Dermis blood vessel endothelial cell (primary cell): ENCODE measurements around the gene LTBP1. TPM values are rescaled to one million over a fixed set of nuclear protein-coding genes. Genes with fewer than 3 reads are reported as not detected.
A peak's percentile ranks its signal among the peaks of the same experiment; 100 is the strongest.

Experiments used
- DNase-seq: peaks from one replicate; pipeline ENCODE4 v3.0.0; 2010
- total RNA-seq: library from RNA; depleted of rRNA; stranded (reverse); fragments of >200 nt; gene quantifications from 2 replicates; pipeline ENCODE4 v1.2.3, GENCODE V29; 2014

The LTBP1 gene
- total RNA-seq, 1 donor from 2014 or later: 37.9 TPM

DNA sequence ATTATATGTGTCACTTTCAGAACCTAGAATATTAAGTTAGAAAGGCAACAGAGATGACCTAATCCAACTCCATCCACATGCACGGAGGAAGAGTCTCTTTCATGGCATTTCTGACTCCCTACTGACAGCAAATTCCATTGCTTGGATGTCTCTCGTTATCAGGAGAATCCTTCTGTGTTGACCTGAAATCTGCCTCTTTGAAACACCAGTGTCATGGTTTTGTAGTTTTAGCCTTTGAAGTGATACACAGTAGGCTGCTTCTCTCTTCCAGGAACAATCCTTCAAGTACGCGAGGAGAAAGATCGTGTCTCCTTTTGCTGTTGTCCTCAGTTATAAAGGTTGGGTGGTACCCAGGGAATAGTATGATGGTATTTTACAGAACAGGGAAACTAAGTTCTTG is 327.8 kb downstream of the LTBP1 start:
- DNase-seq: no peak

DNA sequence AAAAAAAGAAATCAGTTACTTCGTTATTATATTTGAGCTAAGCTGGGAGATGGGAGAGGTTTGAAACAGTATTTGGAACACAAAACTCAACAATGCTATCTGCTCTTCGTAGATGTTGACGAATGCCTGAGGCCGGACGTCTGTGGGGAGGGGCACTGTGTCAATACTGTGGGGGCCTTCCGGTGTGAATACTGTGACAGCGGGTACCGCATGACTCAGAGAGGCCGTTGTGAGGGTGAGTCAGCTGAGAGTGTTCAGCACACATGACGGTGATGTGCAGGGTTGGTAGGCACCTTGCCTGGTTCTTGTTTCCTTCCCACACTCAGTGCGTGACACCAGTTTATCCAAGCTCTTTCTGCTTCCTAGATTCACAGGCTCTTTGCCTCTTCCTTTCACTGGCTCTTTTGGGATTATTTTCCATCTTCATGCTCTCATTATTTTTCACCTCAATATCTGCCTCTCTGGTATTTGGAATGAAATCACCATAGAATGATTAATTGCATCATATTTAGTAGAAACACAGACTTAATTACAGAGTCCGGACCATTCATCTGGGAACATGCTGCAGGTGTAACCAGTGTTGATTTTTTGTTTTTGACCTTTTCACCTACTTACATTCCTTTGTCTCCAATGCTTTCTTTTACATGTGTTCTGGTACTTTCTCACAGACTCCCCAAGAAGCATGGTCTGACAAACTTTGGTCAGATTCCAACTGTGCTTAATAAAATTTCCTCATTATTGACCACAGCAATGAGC is 329.1 kb downstream of the LTBP1 start:
- DNase-seq: peak; percentile 96

DNA sequence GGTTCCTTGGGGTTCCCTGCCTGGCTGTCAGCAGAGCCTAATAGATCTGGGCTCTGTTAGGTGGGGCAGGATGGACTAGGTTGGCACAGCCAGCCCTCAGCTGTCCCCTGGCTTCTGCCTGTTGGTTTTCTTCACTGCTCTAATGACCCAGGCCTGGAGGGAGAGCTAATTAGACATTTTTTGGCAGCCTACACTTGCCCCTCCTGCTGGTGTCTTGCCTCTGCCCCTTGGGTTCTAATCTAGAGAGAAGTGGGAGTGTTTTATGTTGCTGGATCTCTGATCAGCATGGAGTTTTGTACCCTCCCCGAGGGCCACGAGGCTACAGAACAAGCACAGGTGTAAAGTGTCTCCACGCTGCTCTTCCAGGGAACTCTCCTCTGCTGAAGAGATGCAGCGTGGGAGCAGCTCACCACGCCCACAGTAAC is 330.3 kb downstream of the LTBP1 start:
- no peak for DNase-seq

DNA sequence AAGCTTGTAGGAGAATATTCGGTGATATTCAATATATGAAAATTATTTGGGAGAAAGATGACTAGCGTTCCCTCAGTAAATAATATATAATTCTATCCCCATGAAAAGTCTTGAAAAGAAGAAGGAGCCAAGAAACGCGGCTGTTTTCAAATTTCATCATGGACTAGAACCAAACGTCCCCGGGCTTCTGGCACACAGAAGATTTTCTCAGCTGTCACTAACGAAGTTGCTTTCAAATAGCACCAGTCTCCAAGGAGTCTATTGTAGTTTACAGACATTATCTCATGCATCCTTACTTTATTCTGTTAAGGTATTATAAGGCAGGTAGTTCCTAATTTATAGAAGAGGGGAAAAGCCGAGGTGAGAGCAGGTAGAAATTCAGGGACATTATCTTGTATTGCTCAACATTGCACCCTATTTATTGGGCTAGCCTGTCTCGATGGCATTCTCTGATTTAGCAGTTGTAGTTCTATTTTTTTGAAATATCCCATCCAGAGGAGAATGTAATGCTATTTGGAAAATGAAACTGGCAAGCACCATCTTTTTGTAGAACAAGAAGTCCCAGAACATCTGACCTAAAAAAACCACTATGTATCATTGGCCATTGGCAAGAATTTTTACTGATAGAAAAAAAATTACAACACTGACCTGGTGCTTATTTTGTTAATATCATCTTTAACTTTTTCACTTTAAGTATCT is 331.6 kb downstream of the LTBP1 start:
- DNase-seq: no peak

DNA sequence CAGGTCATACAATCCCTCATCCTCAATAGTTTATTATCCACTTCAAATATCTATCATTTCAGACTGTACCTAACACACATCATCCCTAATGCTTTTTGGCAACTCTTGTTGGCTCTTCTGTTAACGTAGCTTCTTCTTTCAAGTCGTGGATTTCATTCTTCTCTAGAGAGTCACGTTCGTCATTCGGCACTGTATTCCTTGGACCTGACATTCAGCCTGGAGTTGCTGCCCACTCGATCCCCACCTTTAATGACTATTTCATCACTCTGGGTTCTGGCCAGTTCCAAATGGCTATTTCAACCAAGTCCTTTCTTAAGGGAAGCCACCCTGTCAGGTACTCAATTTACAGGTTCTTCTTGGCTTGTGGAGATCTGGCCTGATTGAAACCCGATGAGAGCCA is 337.5 kb downstream of the LTBP1 start:
- no peak for DNase-seq

DNA sequence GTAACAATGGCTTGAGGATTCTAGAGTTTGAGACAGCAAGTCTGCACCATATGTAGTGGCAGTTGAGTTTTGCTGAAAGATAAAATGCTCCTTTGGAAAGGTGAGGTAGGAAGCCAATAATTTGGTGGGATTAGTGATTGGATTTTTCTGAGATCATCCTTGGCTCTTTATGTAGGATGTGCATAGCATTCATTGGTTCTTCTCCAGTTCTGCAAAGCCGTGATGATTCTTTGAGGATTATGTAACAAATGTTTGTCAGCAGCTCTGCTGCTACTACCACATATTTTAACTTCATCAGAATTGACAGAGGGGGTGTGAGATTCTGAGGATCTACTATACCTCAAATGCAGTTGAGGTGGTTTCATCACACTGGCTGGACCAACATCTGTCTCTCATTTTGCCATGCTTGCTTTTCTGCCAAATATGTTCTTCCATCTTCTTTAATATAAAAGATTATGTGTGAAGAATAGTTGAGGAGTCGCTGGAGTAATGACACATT is 340.8 kb downstream of the LTBP1 start:
- DNase-seq: no peak

DNA sequence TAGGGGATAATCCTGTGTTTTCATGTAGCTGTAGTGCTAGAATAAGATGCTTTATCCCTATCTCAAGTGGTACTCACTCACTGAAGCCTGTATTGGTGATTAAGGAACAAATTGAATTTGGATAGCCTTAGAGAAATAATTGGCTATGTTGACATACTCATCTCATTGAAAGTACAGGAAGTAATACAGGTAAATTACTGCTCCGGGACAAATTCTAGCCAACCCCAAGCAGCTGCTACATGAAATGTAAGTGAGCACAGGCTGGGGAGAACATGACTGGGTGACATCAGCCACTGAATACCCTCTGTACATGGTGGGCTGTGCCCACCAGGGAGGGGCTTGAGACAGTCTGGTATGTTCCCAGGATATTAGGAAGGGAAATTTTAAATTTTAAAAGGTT is 341.3 kb downstream of the LTBP1 start:
- DNase-seq: no peak

DNA sequence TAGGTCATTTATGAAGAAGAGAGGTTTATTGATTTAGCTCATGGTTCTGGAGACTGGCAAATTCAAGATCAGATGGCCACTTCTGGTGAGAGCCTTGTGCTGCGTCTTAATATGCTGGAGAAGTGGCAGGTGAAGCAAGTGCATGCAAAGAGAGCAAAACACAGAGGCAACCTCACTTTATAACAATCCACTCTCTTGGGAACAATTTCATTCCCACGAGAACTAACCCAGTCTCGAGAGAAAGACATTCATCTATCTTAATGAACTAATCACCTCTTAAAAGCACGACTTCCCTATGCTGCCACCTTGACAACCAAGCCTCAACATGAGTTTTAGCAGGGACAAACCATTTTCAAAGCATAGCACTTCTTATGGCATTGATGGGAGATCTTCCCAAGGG is 343.2 kb downstream of the LTBP1 start:
- peak; percentile 31 for DNase-seq

DNA sequence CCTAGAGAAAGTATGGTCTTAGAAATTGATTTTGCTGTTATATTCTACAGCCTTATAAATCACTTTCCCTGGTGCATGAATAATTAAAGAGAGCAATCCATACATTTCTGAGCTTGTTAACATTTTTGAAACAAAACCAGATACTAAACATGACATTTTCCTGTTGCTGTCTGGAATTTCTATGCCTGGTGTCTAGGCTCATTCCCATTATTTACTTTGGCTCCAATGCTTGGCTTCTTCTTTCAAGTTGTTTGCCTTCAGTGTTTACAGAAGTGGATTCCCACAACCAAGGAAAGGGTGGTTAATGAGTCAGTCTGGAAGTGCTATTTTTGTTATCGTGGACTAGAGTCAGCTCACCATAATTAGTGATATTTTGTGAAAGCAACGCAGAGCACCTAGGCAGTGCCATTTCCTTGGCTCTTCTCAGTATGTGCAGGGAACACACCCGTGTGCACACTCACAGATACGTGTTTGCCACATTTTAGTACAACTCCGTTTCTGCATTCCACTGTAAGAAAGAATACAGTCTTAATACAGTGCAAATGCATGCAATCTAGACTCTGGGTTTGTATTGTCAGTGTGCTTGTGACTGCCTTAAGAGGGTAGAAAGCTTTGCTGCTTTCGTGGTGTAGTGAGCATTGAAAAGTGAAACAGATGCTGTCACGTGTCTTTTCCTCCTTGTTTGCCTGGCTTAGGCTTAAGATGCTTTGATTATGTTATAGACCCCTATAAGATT is 344.7 kb downstream of the LTBP1 start:
- peak; percentile 96 for DNase-seq

DNA sequence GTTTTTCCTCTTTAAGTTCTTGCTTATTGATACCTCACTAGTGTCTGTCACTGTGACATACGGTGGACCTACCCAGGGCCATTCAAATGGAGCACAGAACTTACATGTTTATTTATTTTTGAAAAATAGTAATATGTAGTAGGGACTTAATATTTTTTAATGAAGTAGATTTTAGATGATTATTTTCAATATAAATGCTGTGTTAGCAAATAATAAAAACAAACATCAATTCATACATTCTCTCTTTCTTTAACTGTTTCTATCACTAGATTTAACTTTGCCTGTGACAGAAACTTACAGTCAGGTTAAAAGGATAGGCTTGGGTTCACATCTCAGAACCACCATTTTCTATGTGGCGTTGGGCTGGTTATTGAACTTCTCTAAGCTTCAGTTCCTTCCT is 345.3 kb downstream of the LTBP1 start:
- no peak for DNase-seq

DNA sequence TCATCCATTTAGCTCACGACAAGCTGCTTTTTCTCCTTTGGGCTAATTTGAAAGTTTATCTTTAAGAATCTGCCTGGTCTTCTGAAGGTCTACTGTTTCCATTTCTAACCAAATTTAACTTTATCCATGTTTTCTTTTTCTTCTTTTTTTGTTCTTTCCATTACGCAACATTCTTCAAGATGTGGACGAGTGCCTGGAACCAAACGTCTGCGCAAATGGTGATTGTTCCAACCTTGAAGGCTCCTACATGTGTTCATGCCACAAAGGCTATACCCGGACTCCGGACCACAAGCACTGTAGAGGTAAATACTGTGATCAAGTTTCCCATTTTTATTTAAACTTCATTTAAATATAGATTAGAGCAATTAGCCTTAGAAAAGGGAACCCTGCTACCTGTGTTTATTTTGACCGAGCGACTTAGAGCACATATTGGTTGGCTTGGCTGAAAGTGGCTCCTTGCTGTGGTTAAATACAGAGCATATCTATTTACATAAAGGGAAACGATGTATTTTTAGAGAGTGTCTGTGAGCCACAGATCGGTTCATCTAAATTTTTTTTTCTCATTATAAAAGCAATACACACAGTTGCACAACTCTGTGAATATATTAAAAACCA is 346.3 kb downstream of the LTBP1 start:
- no peak for DNase-seq

DNA sequence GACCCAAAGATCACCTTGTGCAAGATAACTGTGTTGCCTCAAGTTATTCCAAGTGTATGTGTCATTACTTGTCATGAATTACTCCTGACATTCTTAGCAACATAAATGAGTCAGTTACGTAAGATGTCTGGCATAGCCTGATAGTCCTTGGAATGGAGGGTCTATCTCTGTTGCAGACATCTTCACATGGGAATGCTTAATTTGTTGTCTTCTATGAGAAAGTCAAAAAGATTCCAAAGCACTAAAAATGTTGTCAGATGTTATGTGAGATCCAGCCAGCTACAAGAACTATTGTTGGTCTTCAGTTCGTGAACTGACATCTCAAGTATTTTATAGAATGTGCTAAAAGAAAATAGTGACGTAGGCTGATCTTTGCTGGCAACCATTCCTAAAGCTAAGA is 351.5 kb downstream of the LTBP1 start:
- DNase-seq: no peak

DNA sequence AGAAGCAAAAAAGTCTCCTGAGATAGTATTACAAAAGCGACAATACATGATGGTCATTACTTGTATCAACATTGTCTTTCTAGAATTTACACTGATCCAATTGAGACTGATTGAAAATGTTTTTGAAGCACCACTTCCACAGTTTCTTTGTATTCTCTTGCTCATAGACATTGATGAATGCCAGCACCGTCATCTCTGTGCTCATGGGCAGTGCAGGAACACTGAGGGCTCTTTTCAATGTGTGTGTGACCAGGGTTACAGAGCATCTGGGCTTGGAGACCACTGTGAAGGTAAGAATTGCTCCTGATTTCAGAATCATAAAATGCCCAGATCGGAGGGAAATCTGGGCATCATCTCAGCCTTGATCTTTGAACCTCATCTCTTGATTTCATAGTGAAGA is 354.6 kb downstream of the LTBP1 start:
- DNase-seq: no peak

DNA sequence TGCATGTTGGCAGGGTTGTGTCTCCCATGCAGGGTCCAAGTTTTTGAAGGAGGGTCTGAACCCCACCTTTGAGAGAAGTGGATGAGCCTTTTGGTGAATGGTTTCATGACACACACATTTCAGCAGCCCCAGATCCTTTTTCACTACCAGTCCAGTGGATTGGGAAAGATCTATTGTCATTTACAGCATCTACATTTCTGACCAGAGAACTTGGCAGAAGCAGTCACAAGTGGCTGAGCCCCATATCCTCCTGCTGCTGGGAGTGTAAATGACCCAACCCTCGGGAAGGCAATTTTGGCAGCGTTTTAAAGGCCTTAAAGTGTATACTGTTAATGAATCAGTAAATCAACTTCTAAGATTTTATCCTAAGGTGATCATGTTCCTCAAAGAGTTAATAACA is 355.6 kb downstream of the LTBP1 start:
- no peak for DNase-seq

DNA sequence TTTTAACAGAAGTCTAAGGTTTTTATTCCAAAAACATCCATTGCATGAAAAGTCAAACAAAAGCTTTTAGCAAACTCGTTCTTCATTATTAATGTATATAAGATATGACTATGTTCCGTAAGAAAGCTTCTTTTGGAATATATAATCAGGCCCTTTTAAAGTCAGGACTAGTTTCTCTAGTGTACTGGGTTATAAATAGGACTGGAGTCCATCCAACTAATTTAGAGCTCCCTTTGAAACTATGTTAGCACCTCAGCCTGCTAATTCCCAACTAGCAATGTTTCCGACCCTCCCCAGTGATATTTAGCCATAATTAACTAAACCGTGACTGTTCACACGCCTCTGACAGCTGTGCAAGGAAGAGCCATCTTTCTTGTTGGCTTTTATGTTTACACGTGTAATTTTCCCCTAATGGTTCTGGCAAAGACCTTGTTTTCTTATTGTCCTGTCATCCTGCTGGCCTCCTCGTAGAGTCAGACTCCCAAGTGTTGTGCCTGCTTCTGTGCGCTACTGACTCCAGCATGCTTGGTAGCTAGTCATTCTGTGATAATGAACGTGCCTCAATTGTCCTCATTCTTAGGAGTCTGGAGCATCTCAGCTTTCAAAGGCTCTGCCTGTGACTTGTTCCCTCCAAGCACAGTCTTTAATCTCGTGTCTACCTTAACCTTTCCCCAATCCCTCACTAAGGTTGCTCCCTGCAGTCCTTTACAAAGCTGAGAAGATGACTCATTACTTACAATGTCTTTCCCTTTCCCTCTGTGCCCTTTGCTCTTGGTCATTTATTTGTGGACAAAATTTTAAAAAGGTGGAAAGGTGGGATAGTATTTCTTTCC is 357.5 kb downstream of the LTBP1 start:
- peak; percentile 20 for DNase-seq

DNA sequence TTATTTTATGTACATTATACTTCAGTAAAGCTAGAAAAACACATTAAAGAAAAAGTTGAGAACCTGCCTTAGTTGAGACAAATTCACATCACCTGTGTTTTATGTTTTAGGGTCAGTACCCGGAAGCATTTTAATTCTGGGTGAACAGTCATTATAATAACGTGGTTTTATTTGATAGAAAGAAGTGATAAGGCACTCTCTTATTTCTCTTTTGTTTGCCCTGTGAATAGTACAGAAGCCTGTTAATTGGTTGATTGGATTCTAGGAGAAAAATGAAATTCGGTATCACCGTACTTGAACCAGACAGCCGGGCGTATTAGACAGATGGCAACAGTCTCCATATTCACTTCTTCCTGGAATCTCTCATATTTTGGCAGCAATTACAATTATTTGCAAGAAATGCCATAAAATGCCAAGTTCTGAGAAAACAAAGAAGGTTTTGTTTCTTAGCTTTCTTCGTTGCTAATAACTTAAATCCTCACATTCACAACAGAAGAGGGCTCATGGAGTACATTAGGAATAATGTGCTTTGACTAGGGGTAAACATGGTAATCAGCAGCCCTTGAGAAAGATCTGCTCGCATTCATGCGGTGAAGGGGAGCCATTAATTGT is 361.0 kb downstream of the LTBP1 start:
- DNase-seq: no peak

DNA sequence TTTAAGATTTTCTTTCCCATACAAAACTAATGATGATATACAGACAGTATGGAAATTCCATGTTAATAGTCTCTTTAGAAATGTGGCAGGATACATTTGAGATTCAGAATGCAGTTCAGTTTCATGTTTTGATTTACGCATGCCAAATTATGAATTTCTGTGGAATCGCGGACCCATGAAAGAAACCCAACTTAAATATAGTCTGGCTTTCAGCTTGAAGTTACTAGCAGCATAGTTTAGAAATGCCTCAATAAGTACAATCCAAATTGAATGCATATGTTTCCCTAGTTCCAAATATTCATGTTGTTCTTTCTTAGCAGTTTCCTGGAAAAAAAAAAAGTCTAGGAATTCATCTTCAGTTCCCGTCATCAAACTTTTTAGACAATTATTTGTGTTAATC is 365.6 kb downstream of the LTBP1 start:
- no peak for DNase-seq

DNA sequence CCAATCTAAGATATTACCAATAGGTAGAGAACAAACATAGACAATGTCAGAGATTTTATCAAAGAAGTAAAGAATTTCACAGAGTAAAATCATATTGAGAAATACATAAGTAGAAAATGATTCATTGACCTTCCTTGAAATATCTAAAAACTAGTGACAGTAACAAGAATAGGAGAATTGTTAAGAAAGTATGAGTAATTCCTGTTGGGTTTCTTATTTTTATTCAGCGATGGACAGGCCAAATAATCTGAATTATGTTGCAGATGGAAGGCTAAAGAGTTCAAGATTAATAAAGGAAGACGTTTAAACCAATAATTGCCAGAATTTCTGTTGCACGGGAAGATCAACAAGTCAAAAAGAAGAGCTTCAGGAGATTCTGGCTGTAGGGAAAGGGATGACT is 366.3 kb downstream of the LTBP1 start:
- no peak for DNase-seq

DNA sequence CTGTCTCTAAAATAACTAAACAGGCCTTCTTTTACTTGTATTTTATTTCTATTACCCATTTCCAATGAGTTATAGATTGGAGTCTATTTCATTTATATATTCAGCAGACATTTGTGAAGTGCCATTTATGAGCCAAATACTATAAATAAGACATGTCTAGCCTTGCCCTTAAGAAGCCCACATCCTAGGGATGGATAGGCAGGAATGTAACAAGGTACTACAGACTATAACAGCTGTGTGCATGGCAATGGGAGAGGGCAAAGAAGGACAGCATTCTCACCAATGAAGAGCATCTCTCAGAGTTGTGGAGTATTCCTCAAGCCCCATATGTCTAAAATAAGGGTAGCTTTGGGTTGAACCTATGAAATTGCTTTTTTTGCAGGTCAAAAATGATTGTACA is 367.8 kb downstream of the LTBP1 start:
- DNase-seq: no peak

DNA sequence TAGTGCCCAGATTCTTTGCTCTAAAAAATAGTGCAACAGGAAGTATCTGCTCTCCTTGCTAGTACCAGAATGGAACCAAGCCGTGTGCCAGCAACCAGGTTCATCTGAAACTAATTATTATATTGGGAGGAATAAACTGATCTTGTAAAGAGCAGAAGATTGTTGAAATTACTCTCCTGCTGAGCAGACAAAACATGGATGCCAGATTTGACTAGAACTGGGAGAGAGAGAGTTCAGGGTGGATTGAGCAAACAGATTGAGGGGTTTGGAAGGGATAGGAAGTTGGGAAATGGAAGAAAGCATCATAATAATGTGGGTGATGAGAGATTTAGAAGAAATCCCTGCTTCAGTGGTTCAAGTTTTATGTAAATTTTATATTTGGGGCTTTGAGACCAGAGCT is 369.6 kb downstream of the LTBP1 start:
- no peak for DNase-seq

DNA sequence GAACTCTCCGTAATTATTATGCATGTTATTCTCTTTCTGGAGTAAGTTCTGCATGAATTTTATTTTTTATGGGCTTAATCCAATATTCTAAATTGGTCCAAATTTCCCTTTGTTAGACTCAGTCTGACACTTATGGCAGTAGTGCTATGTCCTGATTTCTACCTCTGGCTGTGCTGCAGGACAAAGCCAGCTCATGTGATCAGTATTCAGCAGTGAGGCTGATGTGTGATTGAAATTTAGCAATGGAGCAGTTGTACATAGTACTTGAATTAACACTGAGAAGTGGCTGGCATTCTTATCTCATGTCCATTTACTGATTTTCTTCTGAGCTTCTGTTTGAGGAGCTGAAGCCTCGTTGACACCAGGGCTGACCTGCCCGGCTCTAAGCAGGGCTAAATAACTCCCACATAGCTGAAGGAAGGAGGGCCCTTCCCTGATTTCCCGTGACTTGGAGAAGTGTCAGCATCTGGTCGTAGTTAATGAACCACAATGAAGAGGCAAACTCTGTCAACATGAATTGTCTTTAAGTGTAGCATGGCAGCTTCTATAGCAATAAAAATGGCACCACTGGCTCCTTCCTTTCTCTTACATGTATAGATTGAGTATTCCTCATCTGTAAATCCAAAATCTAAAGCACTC is 370.7 kb downstream of the LTBP1 start:
- DNase-seq: no peak
